HG02678 (cell line): ENCODE results near the gene FZD1.
"Not testable (repeated sequence)": the region's sequence is repeated elsewhere in the genome, so short reads cannot be mapped to it uniquely, and the experiment has no call there.

Experiments used
- ATAC-seq: cut with Tn5 transposase; IDR thresholded peaks from one replicate; pipeline ENCODE4 v1.9.1; 2021; ENCODE audit warnings: mild to moderate bottlenecking, moderate library complexity; ENCODE audit not compliant: unreplicated experiment

FZD1 gene

GRCh38 chr7:91295576-91295975 lies 31.3 kb downstream of the FZD1 start:
- ATAC-seq: no peak

- ATAC-seq: no peak
Measured at GRCh38 chr7:91297939-91298338, 33.7 kb downstream of the FZD1 start.

DNA sequence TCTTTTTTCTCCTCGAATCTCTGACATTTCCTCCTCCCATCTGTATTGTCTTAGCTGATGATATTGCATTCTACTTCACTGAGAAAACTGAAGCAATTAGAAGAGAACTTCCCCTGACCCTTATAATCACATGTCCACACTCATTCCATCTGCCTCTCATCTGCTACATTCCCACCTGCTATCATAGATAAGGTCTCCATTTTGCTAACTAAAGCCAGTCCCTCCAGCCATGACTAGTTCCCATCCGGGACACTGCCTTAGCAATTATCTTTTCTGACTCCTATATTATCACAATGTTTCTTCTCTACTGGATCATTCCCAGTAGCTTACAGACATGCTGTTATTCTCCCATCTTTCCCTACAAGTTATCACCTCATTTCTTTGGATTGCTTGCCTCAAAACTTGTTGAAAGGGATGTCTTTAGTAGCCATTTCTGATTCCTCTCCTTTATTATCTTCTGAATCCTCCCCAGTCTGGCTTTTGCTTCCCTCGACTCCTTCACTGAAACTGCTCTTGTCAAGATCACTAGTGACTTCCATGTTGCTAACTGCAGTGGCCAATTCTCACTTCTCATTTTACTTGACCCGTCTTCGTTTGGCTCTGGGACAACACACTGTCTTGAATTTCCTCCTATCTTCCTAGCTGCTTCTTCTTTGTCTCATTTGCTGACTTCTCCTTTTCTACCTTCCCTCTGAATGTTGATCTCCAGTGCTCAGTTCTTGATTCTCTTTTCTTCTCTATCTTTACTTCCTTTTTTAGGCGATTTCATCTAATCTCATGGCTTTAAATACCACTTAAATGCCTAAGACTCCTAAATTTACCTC lies 35.9 kb downstream of the FZD1 start:
- ATAC-seq: no peak

GRCh38 chr7:91302794-91303193 lies 38.6 kb downstream of the FZD1 start:
- no peak for ATAC-seq

DNA sequence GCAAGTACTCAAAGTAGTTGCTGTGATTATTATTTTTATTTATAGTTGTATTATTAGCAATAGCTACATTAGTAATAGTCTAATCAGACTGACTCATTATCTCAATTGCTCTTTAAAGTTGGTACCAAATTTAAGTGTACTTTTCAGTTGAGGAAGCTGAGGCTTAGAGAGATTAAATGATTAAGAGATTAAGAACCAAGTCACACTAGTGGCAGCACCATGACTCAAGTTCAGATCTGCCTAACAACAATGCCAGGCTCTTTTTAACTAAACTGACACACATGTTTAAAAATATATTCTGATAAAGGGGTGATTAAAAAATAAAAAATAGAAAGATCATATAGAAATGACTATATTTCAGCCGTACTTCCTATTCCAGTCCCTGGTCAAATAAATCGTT lies 42.0 kb downstream of the FZD1 start:
- no peak for ATAC-seq

DNA sequence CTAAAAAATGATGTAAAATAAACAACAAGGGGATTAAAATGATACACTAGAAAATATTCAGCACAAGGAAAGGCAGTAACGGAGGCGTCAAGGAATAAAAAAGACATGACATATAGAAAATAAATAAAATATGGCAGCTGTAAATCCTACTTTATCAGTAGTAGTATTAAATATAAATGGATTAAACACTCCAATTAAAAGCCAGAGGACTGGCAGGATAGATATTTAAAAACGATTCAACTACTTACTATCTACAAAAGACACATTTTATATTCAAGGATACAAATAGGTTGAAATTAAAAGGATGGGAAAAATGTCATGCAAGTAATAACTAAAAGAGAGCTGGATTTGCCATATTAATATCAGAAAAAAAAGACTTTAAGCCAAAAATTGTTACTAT lies 43.2 kb downstream of the FZD1 start:
- ATAC-seq: no peak

- ATAC-seq: not testable (repeated sequence)
Measured at GRCh38 chr7:91308191-91308590, 44.0 kb downstream of the FZD1 start.

- ATAC-seq: no peak
Measured at GRCh38 chr7:91310830-91311460, 46.7 kb downstream of the FZD1 start.

DNA sequence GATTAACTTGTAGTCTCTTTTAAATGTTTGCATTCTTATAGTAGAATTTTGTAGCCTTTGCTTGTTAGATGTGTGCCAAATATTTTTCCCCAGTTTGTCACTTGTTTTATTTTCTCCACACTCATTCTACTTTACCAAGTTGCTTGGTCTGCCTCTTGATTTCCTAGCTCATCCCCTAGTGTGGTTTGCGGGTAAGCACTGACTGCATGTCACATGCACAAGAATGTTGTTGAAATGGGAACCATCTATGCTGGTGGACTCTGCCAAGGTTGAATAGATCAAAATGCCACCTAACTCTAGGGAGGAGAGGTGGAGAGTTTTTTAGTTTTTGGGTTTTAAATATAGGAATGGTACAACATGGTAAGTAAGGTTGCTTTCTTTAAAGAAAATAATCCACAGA lies 47.6 kb downstream of the FZD1 start:
- no peak for ATAC-seq

DNA sequence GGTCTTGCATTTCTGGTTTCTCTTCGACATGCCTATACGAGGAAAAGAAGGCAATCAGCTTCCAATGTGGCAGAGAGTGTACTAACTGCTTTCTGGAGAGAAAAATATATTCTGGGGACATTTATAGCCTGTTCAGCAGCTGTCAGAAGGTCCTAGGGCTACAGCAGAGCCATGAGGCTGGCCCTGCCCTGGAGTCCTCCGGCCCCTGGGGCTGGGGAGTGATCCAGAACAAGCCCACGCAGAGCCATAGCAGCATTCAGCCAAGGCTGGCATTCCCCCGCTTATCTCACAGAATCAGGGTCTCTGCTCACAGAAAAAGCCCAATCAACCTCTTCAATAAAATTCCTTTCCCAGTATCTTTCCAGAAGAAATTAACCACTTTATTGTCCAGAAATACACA lies 48.9 kb downstream of the FZD1 start:
- ATAC-seq: no peak

- no peak for ATAC-seq
Measured at GRCh38 chr7:91314591-91315323, 50.5 kb downstream of the FZD1 start.

DNA sequence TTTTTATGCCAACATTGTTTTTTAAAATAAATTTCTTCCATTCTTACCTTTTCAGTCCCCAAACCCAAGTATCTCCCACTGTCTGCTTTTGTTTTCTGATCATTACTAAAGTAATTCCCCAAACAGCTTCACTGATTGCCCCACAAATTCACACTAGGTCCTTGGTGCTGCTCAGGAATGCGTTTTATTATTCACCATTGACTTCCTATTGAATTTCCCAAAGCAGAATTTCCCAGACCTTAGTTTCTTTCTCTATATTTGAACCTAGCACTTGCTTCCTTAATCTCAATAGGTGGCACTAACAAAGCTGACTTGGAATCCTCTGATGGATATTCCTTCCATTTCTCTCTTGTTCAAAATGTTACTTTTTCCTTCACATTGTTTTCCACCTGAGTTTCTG lies 52.2 kb downstream of the FZD1 start:
- no peak for ATAC-seq

DNA sequence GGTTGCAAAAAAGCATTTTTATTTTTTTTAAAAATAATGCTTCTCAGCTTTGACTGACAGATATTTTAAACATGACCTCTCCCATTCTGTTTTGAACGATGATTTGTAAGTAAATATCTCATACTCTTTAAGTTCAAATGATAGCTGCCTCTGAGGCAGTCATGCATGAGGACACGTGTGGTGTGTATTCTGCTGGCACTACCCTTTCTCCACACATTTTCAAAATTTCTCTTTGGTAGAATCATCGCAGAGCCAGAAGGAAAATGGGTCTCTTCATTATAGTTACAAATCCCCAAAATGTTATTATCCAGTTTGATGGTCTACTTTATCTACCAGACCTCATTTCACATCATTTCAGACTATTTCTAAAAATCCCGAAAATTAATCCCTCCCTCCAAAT lies 55.1 kb downstream of the FZD1 start:
- ATAC-seq: no peak

GRCh38 chr7:91320366-91321078 lies 56.3 kb downstream of the FZD1 start:
- no peak for ATAC-seq
